ENCODE data around the gene PUM1.

DNA sequence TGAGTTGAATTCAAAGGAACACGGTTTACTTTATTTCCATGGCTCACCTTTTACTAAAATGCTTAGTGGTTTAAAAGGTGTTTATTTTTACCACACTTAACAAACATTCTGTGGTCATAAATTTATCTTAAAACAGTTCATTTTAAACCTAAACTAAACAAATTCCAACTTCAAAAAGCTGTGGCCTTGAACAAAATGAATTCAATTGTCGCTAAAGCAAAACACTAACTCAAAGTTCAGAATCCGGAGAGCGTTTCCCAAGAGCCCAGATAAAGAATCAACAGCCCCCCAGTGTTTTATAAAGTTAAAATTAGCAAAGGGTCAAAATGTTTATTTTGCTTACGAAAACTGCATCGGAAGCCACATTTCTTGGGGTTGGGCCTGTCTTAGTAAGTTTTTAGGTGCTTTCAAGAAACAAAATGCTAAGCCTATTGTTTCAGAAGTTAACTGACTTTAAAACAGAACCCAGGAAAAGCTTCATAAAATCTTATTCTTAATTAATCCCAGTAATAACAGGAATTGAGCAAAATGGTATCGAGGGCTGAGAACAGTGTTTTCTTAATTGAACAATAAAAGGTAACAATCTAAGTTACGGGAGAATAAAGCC, 1.3 kb downstream of the PUM1 start:
- TF ChIP-seq, protein P1, sequence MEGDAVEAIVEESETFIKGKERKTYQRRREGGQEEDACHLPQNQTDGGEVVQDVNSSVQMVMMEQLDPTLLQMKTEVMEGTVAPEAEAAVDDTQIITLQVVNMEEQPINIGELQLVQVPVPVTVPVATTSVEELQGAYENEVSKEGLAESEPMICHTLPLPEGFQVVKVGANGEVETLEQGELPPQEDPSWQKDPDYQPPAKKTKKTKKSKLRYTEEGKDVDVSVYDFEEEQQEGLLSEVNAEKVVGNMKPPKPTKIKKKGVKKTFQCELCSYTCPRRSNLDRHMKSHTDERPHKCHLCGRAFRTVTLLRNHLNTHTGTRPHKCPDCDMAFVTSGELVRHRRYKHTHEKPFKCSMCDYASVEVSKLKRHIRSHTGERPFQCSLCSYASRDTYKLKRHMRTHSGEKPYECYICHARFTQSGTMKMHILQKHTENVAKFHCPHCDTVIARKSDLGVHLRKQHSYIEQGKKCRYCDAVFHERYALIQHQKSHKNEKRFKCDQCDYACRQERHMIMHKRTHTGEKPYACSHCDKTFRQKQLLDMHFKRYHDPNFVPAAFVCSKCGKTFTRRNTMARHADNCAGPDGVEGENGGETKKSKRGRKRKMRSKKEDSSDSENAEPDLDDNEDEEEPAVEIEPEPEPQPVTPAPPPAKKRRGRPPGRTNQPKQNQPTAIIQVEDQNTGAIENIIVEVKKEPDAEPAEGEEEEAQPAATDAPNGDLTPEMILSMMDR (conservative IDR thresholded peaks at IDR 0.05 in 1 of 2, IDR thresholded peaks at IDR 0.05 in 1 of 2; ENCODE audit: extremely low read depth in 1 of 2, insufficient read depth in 1 of 2, low read depth in 1 of 2, low read length in 2 of 2) = no peak
- TF ChIP-seq EZH2 (IDR thresholded peaks at IDR 0.05; ENCODE audit: borderline replicate concordance, low read length) = no peak
